WTC11 (cell line): ENCODE results near the gene HSD3B7. TPM values are rescaled to one million over a fixed set of nuclear protein-coding genes. Genes with fewer than 3 reads are reported as not detected.

Experiments
- ATAC-seq: fragments of 200-7000 bp; cut with Tn5 transposase; 2 replicates; pipeline ENCODE4 v1.10.0; 2021; ENCODE audit warnings: mild to moderate bottlenecking, moderate library complexity
- CTCF ChIA-PET: fragments of 300-600 bp; sonication (Branson Sonifier 250); formaldehyde crosslinking; loops from one replicate; lab custom pipeline; 2021; ENCODE audit warnings: antibody characterized with exemption; lab: Charles Lee
- POLR2A ChIA-PET: fragments of 350-600 bp; sonication (Branson Sonifier 250); formaldehyde crosslinking; loops from one replicate; lab custom pipeline; 2021; ENCODE audit warnings: antibody characterized with exemption; lab: Charles Lee
- DNase-seq: peaks from one replicate; pipeline ENCODE4 v3.0.0; 2021; ENCODE audit warnings: low spot score
- H3K27ac Mint-ChIP-seq: 2 replicates; pipeline ENCODE4 v1.8.0; 2021; ENCODE audit warnings: mixed read lengths
- H3K27me3 Mint-ChIP-seq: 2 replicates; pipeline ENCODE4 v1.8.0; 2021; ENCODE audit warnings: low read depth, mild to moderate bottlenecking, moderate library complexity, mixed read lengths
- H3K36me3 Mint-ChIP-seq: 2 replicates; pipeline ENCODE4 v1.8.0; 2021; ENCODE audit warnings: mixed read lengths
- H3K4me1 Mint-ChIP-seq: 2 replicates; pipeline ENCODE4 v1.8.0; 2022; ENCODE audit warnings: mixed read lengths
- H3K4me3 Mint-ChIP-seq: 2 replicates; pipeline ENCODE4 v1.8.0; 2021; ENCODE audit warnings: mild to moderate bottlenecking, moderate library complexity, mixed read lengths
- H3K9me3 Mint-ChIP-seq: 2 replicates; pipeline ENCODE4 v1.8.0; 2021; ENCODE audit warnings: mixed read lengths
- ATF2 ChIP-seq: sonication (generic); formaldehyde crosslinking; IDR thresholded peaks from 2 replicates; pipeline ENCODE4 v1.8.1; 2022; ENCODE audit warnings: low read depth, missing genetic modification reagents, borderline replicate concordance
- ATF6 ChIP-seq: sonication (generic); formaldehyde crosslinking; IDR thresholded peaks from 2 replicates; pipeline ENCODE4 v1.8.1; 2023; ENCODE audit warnings: mild to moderate bottlenecking, missing genetic modification reagents
- EMX1 ChIP-seq: fragments of 250-450 bp; sonication (Bioruptor Pico); IDR thresholded peaks from 2 replicates; pipeline ENCODE4 v1.8.0; 2021; ENCODE audit warnings: mild to moderate bottlenecking
- FOXK1 ChIP-seq: sonication (generic); formaldehyde crosslinking; IDR thresholded peaks from 2 replicates; pipeline ENCODE4 v1.8.0; 2022; ENCODE audit warnings: mild to moderate bottlenecking, moderate library complexity, missing genetic modification reagents
- FOXP1 ChIP-seq: sonication (generic); formaldehyde crosslinking; IDR thresholded peaks from 2 replicates; pipeline ENCODE4 v1.8.0; 2022; ENCODE audit warnings: missing genetic modification reagents, mild to moderate bottlenecking, moderate library complexity, borderline replicate concordance
- JUN ChIP-seq: sonication (generic); formaldehyde crosslinking; IDR thresholded peaks from 2 replicates; pipeline ENCODE4 v1.8.0; 2023; ENCODE audit warnings: mild to moderate bottlenecking, missing genetic modification reagents
- MAX ChIP-seq: sonication (generic); formaldehyde crosslinking; IDR thresholded peaks from 2 replicates; pipeline ENCODE4 v1.8.0; 2022; ENCODE audit warnings: mild to moderate bottlenecking, missing genetic modification reagents
- NFATC4 ChIP-seq: fragments of 250-450 bp; sonication (Bioruptor Pico); IDR thresholded peaks from 2 replicates; pipeline ENCODE4 v1.9.0; 2021; ENCODE audit warnings: mild to moderate bottlenecking
- OVOL2 ChIP-seq: fragments of 250-450 bp; sonication (Bioruptor Pico); IDR thresholded peaks from 2 replicates; pipeline ENCODE4 v1.9.0; 2021; ENCODE audit warnings: mild to moderate bottlenecking, borderline replicate concordance
- SMAD3 ChIP-seq: sonication (generic); formaldehyde crosslinking; IDR thresholded peaks from 2 replicates; pipeline ENCODE4 v1.8.0; 2022; ENCODE audit warnings: missing genetic modification reagents, mild to moderate bottlenecking, borderline replicate concordance
- STAT6 ChIP-seq: sonication (generic); formaldehyde crosslinking; conservative IDR thresholded peaks from 2 replicates; pipeline ENCODE4 v1.8.1; 2023; ENCODE audit warnings: mild to moderate bottlenecking, low read depth, missing genetic modification reagents, moderate library complexity
- TEAD4 ChIP-seq: sonication (generic); formaldehyde crosslinking; IDR thresholded peaks from 2 replicates; pipeline ENCODE4 v1.8.0; 2022; ENCODE audit warnings: mild to moderate bottlenecking, missing genetic modification reagents
- TP53 ChIP-seq: sonication (generic); formaldehyde crosslinking; IDR thresholded peaks from 2 replicates; pipeline ENCODE4 v1.8.1; 2023; ENCODE audit warnings: mild to moderate bottlenecking, missing genetic modification reagents
- ZBTB21 ChIP-seq: sonication (generic); formaldehyde crosslinking; IDR thresholded peaks from 2 replicates; pipeline ENCODE4 v1.8.1; 2023; ENCODE audit warnings: mild to moderate bottlenecking, missing genetic modification reagents, borderline replicate concordance
- ZNF121 ChIP-seq: sonication (generic); formaldehyde crosslinking; IDR thresholded peaks from 2 replicates; pipeline ENCODE4 v1.8.0; 2023; ENCODE audit warnings: missing genetic modification reagents
- ZNF138 ChIP-seq: sonication (generic); formaldehyde crosslinking; conservative IDR thresholded peaks from 2 replicates; pipeline ENCODE4 v1.8.1; 2022; ENCODE audit warnings: mild to moderate bottlenecking, moderate library complexity, missing genetic modification reagents
- ZNF281 ChIP-seq: sonication (generic); formaldehyde crosslinking; IDR thresholded peaks from 2 replicates; pipeline ENCODE4 v1.8.0; 2023; ENCODE audit warnings: mild to moderate bottlenecking, missing genetic modification reagents
- ZNF396 ChIP-seq: fragments of 250-450 bp; sonication (Bioruptor Pico); IDR thresholded peaks from 2 replicates; pipeline ENCODE4 v1.8.0; 2021; ENCODE audit warnings: mild to moderate bottlenecking, moderate library complexity, borderline replicate concordance
- ZNF416 ChIP-seq: fragments of 250-450 bp; sonication (Bioruptor Pico); IDR thresholded peaks from 2 replicates; pipeline ENCODE4 v1.9.0; 2021; ENCODE audit warnings: mild to moderate bottlenecking, inconsistent platforms
- ZNF423 ChIP-seq: fragments of 250-450 bp; sonication (Bioruptor Pico); IDR thresholded peaks from 2 replicates; pipeline ENCODE4 v2.1.2; 2022; ENCODE audit warnings: mild to moderate bottlenecking, moderate library complexity
- ZSCAN18 ChIP-seq: fragments of 250-450 bp; sonication (Bioruptor Pico); IDR thresholded peaks from 2 replicates; pipeline ENCODE4 v2.1.2; 2022; ENCODE audit warnings: mild to moderate bottlenecking, moderate library complexity
- total RNA-seq: library from RNA; stranded (reverse); gene quantifications from 3 replicates; pipeline ENCODE4 v1.2.3, GENCODE V29; 2021
- TF ChIP-seq, protein P1 (sequence below): sonication (generic); formaldehyde crosslinking; IDR thresholded peaks from 2 replicates; pipeline ENCODE4 v1.8.1; 2023; ENCODE audit warnings: mild to moderate bottlenecking, missing genetic modification reagents, moderate library complexity

HSD3B7 gene
- total RNA-seq, 1 experiment from 2014 or later = 4.5 TPM

DNA sequence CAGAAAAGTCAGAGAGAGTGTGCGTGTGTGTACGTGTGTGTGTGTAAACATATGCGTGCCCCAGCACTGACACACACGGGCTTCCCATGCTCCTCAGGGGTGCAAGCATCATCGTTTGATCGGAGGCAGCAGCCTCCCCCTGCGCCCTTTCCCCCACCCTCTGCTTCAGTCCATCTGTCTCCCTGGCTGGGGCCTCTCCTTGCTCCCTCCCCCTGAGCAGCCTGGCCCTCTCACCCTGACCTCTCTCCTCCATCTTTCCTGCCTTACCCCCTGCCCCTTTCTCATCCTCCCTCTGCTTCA, 21.0 kb downstream of the HSD3B7 start:
- CTCF ChIA-PET = no interaction called here
- Mint-ChIP-seq H3K9me3 (no peaks in the 10 kb centered on the region), H3K27me3 (0 out of 2 replicates have a peak, but pooled peaks cover under 1% of the 10 kb centered on the region), H3K36me3 (no peaks in the 10 kb centered on the region), H3K4me3 (no peak overlapping the region), H3K27ac (no peak overlapping the region; the same call in 1 of the 2 replicates), H3K4me1 (peaks cover 19% of the 10 kb centered on the region)
- POLR2A ChIA-PET = no interaction called here
- DNase-seq (no peak), ATAC-seq (no peak)
- no peak for TF ChIP-seq FOXK1
- TF ChIP-seq EMX1 (CRISPR knock-in tag) = no peak
- TF ChIP-seq ATF2 (CRISPR knock-in tag) = no peak
- no peak for TF ChIP-seq NFATC4 (CRISPR knock-in tag)

GRCh38 chr16:31006589-31006988, 21.6 kb downstream of the HSD3B7 start:
- ATAC-seq (no peak), DNase-seq (no peak)
- Mint-ChIP-seq H3K27ac (no peak overlapping the region), H3K4me3 (no peak overlapping the region), H3K9me3 (no peaks in the 10 kb centered on the region), H3K4me1 (peaks cover 24% of the 10 kb centered on the region), H3K36me3 (no peaks in the 10 kb centered on the region), H3K27me3 (peaks cover 6% of the 10 kb centered on the region)
- TF ChIP-seq NFATC4 (CRISPR knock-in tag) (no peak), ZNF281 (CRISPR knock-in tag) (no peak), ZNF396 (CRISPR knock-in tag) (no peak), ZBTB21 (no peak), OVOL2 (CRISPR knock-in tag) (no peak), ZSCAN18 (CRISPR knock-in tag) (no peak)
- POLR2A ChIA-PET = no interaction called here
- CTCF ChIA-PET = no interaction called here

GRCh38 chr16:31007684-31008083, 22.7 kb downstream of the HSD3B7 start:
- Mint-ChIP-seq H3K27ac (no peak overlapping the region), H3K4me3 (no peak overlapping the region), H3K36me3 (no peaks in the 10 kb centered on the region), H3K4me1 (peaks cover 24% of the 10 kb centered on the region), H3K9me3 (no peaks in the 10 kb centered on the region), H3K27me3 (peaks cover 16% of the 10 kb centered on the region)
- ATAC-seq = no peak
- CTCF ChIA-PET = no interaction called here
- no peak for DNase-seq
- POLR2A ChIA-PET = interaction anchor here (0.6 kb wide), 1 partner anchor 30 kb away, joined by 4 read pairs; no protein-coding TSS in a partner anchor
- TF ChIP-seq ZNF423 = no peak
- no peak for TF ChIP-seq TP53 (CRISPR knock-in tag)
- no peak for TF ChIP-seq ATF6 (CRISPR knock-in tag)
- no peak for TF ChIP-seq MAX (CRISPR knock-in tag)
- TF ChIP-seq ZBTB21 = no peak
- TF ChIP-seq, protein P1, sequence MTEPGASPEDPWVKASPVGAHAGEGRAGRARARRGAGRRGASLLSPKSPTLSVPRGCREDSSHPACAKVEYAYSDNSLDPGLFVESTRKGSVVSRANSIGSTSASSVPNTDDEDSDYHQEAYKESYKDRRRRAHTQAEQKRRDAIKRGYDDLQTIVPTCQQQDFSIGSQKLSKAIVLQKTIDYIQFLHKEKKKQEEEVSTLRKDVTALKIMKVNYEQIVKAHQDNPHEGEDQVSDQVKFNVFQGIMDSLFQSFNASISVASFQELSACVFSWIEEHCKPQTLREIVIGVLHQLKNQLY = no peak
- no peak for TF ChIP-seq ZNF416 (CRISPR knock-in tag)
- no peak for TF ChIP-seq STAT6 (CRISPR knock-in tag)
- TF ChIP-seq ZNF138 = no peak
- no peak for TF ChIP-seq ZNF121
- no peak for TF ChIP-seq JUN (CRISPR knock-in tag)
- TF ChIP-seq TEAD4 (CRISPR knock-in tag) = no peak
- TF ChIP-seq FOXP1 (CRISPR knock-in tag) = no peak
- TF ChIP-seq SMAD3 (CRISPR knock-in tag) = no peak
